IPS-15b (cell line): ENCODE measurements around the gene STEAP2.

ENCODE experiments used
- H3K27me3 ChIP-seq: one replicate; pipeline ENCODE4 v1.6.1; 2013; ENCODE audit warnings: low read length; ENCODE audit not compliant: control insufficient read depth, insufficient read depth
- H3K36me3 ChIP-seq: one replicate; pipeline ENCODE4 v1.6.1; 2013; ENCODE audit warnings: low read length; ENCODE audit not compliant: control insufficient read depth, insufficient read depth
- H3K4me1 ChIP-seq: one replicate; pipeline ENCODE4 v1.6.1; 2013; ENCODE audit warnings: mild to moderate bottlenecking, low read length; ENCODE audit not compliant: control insufficient read depth, insufficient read depth
- H3K4me3 ChIP-seq: one replicate; pipeline ENCODE4 v1.5.1; 2013; ENCODE audit warnings: low read depth, low read length
- H3K9ac ChIP-seq: one replicate; pipeline ENCODE4 v1.6.1; 2013; ENCODE audit warnings: low read depth, mild to moderate bottlenecking, low read length
- H3K9me3 ChIP-seq: one replicate; pipeline ENCODE4 v1.6.1; 2013; ENCODE audit warnings: mild to moderate bottlenecking, low read length; ENCODE audit not compliant: control insufficient read depth, insufficient read depth

Gene STEAP2

GRCh38 chr7:90211391-90212148, at the start of gene STEAP2:
Gene STEAP2 (plus strand): TSS chr7:90211740. CDS start chr7:90225083, 13,343 bp downstream.
- Histone ChIP-seq H3K4me3 (peak within 1 kb of the TSS; percentile 93), H3K4me1 (peaks cover 22% of the 10 kb centered on the region), H3K27me3 (peaks cover 3% of the 10 kb centered on the region), H3K9ac (peak within 1 kb of the TSS; percentile 77), H3K9me3 (no peaks in the 10 kb centered on the region), H3K36me3 (no peaks in the 10 kb centered on the region)

GRCh38 chr7:90163534-90163933, 48.0 kb upstream of the STEAP2 start:
- no peaks in the 10 kb centered on the region for H3K4me1 ChIP-seq
- H3K36me3 ChIP-seq: no peaks in the 10 kb centered on the region
- no peak overlapping the region for H3K9ac ChIP-seq
- no peak overlapping the region for H3K4me3 ChIP-seq
- no peaks in the 10 kb centered on the region for H3K9me3 ChIP-seq
- H3K27me3 ChIP-seq: no peaks in the 10 kb centered on the region

DNA sequence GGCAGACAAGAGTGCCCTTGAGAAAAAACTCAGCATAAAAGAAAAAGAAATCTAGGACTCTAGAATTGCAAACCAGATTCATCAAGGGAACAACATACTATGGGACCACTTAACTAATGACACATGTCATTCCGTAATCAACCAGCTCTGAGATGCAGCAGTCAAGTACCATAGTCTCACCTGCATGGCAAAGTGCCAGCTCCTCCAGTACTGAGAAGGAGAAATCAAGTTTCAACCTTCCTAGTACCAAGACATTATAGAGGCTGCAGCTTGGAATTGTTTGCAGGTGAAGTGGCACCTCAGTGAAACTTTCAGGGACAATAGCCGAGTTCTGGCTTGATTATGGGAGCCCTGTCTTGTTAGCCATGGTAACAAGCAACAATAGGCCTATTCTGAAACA, 45.8 kb upstream of the STEAP2 start:
- no peaks in the 10 kb centered on the region for H3K9me3 ChIP-seq
- no peaks in the 10 kb centered on the region for H3K27me3 ChIP-seq

DNA sequence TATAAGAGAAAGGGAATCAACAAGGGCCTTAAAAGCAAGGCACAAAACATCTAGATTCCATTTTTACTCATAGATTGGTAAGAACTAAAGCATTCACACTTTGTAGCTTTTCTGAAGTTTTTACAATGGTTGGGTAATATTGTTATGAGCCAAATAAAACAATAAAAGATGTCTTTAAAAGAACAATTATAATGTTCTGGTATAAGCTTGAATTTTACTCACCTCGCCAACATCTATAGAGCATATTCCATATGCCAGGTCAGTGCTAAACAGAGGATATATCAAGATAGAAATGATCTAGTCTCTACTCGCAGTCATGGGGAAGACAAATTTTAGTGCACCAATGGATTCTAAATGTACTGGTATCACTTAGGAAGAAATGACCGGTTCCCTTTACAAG, 45.4 kb upstream of the STEAP2 start:
- Histone ChIP-seq H3K9me3 (no peaks in the 10 kb centered on the region), H3K9ac (no peak overlapping the region), H3K4me3 (no peak overlapping the region), H3K4me1 (no peaks in the 10 kb centered on the region), H3K36me3 (no peaks in the 10 kb centered on the region), H3K27me3 (no peaks in the 10 kb centered on the region)

More for the DNA sequence above, 45.8 kb upstream of the STEAP2 start:
- Histone ChIP-seq H3K4me1 (no peaks in the 10 kb centered on the region), H3K36me3 (no peaks in the 10 kb centered on the region), H3K4me3 (no peak overlapping the region), H3K9ac (no peak overlapping the region)

- H3K27me3 ChIP-seq: no peaks in the 10 kb centered on the region
- H3K36me3 ChIP-seq: no peaks in the 10 kb centered on the region
These were observed 44.2 kb upstream of the STEAP2 start for GRCh38 chr7:90167361-90167760.

GRCh38 chr7:90169891-90170290, 41.6 kb upstream of the STEAP2 start:
- Histone ChIP-seq H3K4me1 (no peaks in the 10 kb centered on the region), H3K36me3 (no peaks in the 10 kb centered on the region), H3K9ac (no peak overlapping the region), H3K4me3 (no peak overlapping the region), H3K27me3 (no peaks in the 10 kb centered on the region), H3K9me3 (no peaks in the 10 kb centered on the region)

More at GRCh38 chr7:90167361-90167760, 44.2 kb upstream of the STEAP2 start:
- Histone ChIP-seq H3K4me3 (no peak overlapping the region), H3K4me1 (no peaks in the 10 kb centered on the region), H3K9me3 (no peaks in the 10 kb centered on the region), H3K9ac (no peak overlapping the region)

DNA sequence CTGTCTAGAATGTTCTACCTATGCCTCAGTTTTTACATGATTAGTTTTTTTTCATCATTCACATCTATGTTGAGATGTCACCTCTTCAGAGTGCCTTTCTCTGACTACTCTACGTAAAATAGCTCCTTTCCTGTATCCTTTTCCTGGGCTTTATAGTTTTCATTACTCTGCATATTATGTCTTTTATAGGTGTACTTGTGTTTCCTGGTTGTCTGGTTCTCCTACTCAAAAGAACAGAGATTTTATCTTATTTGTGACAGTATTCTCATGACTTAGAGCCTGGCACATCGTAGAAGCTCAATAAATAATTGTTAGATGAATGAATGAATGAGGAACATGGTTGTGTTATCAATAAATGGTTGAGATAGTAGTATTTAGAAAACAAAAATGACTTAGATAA, 39.4 kb upstream of the STEAP2 start:
- H3K4me3 ChIP-seq: no peak overlapping the region

DNA sequence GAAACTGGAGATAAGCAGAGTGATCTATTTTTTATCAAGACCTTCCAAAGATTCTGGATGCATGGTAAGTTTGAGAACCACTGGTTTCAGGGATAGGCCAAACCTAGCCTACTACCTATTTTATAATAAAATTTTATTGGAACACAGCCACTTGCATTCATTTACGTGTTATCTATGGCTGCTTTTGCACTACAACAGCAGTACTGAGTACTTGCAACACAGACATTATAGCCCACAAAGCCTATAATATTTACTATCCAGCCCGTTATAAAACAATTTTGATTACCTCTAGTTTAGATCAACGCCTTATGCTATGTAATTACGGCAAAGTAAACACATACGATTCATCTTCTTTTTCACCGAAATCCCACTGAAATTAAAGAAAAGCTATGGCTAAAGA, 38.9 kb upstream of the STEAP2 start:
- Histone ChIP-seq H3K9ac (no peak overlapping the region), H3K9me3 (no peaks in the 10 kb centered on the region), H3K36me3 (no peaks in the 10 kb centered on the region), H3K4me1 (no peaks in the 10 kb centered on the region), H3K27me3 (no peaks in the 10 kb centered on the region), H3K4me3 (no peak overlapping the region)

More for the DNA sequence above, 39.4 kb upstream of the STEAP2 start:
- Histone ChIP-seq H3K9ac (no peak overlapping the region), H3K36me3 (no peaks in the 10 kb centered on the region), H3K4me1 (no peaks in the 10 kb centered on the region), H3K27me3 (no peaks in the 10 kb centered on the region), H3K9me3 (no peaks in the 10 kb centered on the region)

- Histone ChIP-seq H3K9ac (no peak overlapping the region), H3K9me3 (no peaks in the 10 kb centered on the region), H3K27me3 (no peaks in the 10 kb centered on the region), H3K4me3 (no peak overlapping the region), H3K36me3 (no peaks in the 10 kb centered on the region), H3K4me1 (no peaks in the 10 kb centered on the region)
These were observed 38.3 kb upstream of the STEAP2 start for GRCh38 chr7:90173127-90173844.

GRCh38 chr7:90175667-90176066, 35.9 kb upstream of the STEAP2 start:
- Histone ChIP-seq H3K4me3 (no peak overlapping the region), H3K9ac (no peak overlapping the region), H3K36me3 (no peaks in the 10 kb centered on the region), H3K27me3 (no peaks in the 10 kb centered on the region), H3K9me3 (no peaks in the 10 kb centered on the region), H3K4me1 (peaks cover 5% of the 10 kb centered on the region)

DNA sequence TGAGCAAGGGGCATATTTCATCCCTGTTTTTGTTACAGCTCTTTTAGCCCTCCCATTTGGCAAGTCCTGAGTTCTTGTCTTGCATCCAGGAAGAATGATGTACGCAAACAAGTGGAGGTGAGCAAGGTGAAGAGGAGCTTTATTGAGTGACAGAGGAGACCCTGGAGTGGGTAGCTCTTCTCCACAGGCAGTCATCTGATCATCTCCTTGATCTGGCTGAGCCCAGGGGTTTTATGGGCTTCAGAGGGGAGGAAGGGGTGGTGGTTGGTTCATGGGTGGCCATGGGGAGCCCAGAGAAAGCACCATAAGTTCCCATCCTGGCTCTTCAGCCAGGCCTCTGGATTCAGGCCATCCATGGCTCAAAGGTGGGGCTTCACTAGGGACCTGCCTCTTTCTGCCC, 35.3 kb upstream of the STEAP2 start:
- Histone ChIP-seq H3K9me3 (no peaks in the 10 kb centered on the region), H3K27me3 (no peaks in the 10 kb centered on the region), H3K4me1 (peaks cover 5% of the 10 kb centered on the region), H3K4me3 (no peak overlapping the region), H3K9ac (no peak overlapping the region), H3K36me3 (no peaks in the 10 kb centered on the region)

DNA sequence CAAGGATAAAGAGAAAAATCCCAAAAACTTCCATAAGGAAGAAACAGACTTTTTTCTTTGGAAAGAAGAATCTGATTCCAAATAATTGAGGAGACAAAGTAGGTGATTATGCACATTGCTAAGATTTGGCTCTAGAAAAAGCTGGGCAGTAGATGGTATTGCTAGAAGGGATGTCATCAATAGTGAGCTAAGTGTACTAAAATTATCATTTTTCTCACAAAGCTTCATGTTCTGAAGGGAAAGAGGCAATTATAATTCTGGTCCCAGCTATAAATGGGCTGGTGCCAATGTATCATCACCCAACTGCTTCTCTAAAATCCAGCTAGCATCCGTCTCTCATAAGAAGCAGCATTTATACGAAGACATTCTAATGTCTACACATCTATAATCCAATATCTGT, 33.4 kb upstream of the STEAP2 start:
- no peak overlapping the region for H3K4me3 ChIP-seq
- peaks cover 5% of the 10 kb centered on the region for H3K4me1 ChIP-seq
- H3K36me3 ChIP-seq: no peaks in the 10 kb centered on the region
- no peaks in the 10 kb centered on the region for H3K9me3 ChIP-seq
- H3K9ac ChIP-seq: no peak overlapping the region
- no peaks in the 10 kb centered on the region for H3K27me3 ChIP-seq
